ENCODE measurements around the gene SUGP2. TPM values are rescaled to one million over a fixed set of nuclear protein-coding genes. Genes with fewer than 3 reads are reported as not detected.

The SUGP2 gene
- total and polyA plus RNA-seq, 2 of the 13 experiments (the other 11 are each of a cell fraction or from before 2014, with no cell fraction given), result 40.6 to 57.7 TPM

DNA sequence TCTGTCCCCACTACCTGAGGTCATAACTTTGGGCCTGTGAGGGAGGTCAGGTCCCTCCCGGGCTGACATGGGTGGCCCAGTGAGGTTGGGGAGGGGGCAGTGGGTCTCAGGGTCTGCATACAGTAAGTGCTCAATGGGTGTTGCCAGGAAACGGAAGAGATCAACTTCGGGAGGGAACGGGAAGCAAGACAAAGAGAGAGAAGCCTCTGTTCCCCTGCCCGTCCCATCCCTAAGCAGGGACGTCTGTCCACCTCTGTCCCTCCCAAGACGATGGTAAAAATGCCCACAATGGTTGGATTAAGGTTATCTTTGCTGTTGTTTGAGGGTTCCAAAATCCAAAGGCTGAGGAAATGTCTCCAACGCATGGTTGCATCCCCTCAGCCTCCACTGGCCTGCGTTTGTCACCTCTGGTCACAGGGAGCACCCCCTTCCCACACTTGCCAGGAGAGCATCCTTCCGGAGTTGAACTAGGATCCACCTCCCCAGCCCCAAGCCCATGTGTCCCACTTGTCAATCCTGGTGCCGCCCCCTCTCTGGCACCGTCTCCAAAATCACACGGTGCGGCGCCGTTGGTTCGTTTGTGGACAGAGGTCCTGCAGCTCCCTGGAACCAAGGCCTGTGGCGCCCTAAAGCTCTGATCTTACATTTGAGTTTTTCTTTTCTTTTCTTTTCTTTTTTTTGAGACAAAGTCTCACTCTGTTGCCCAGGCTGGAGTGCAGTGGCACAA, 91.5 kb downstream of the SUGP2 start:
- H3K4me3 ChIP-seq (replicated peaks in 1 of 3; ENCODE audit: insufficient read depth in 1 of 3, low read depth in 2 of 3, low read length in 3 of 3), result peak overlapping the region in 1 of 3 experiments; percentile 52; a peak in 1 of 6 replicates
- TF ChIP-seq RAD21 (CRISPR knock-in tag; IDR thresholded peaks at IDR 0.05) (0 out of 2 replicates have a peak, but pooled peaks have one; percentile 15), MAFK (conservative IDR thresholded peaks at IDR 0.05 in 1 of 2, IDR thresholded peaks at IDR 0.05 in 1 of 2; ENCODE audit: low read length in 2 of 2) (no peak), ZNF329 (CRISPR knock-in tag; IDR thresholded peaks at IDR 0.05; ENCODE audit: low read depth) (0 out of 2 replicates have a peak, but pooled peaks have one; percentile 15), ZSCAN25 (CRISPR knock-in tag; IDR thresholded peaks at IDR 0.05) (0 out of 2 replicates have a peak, but pooled peaks have one; percentile 24), TGIF2 (CRISPR knock-in tag; IDR thresholded peaks at IDR 0.05) (0 out of 2 replicates have a peak, but pooled peaks have one; percentile 27), ZNF354B (CRISPR knock-in tag; IDR thresholded peaks at IDR 0.05) (0 out of 2 replicates have a peak, but pooled peaks have one; percentile 33)
- TF ChIP-seq, protein P1, sequence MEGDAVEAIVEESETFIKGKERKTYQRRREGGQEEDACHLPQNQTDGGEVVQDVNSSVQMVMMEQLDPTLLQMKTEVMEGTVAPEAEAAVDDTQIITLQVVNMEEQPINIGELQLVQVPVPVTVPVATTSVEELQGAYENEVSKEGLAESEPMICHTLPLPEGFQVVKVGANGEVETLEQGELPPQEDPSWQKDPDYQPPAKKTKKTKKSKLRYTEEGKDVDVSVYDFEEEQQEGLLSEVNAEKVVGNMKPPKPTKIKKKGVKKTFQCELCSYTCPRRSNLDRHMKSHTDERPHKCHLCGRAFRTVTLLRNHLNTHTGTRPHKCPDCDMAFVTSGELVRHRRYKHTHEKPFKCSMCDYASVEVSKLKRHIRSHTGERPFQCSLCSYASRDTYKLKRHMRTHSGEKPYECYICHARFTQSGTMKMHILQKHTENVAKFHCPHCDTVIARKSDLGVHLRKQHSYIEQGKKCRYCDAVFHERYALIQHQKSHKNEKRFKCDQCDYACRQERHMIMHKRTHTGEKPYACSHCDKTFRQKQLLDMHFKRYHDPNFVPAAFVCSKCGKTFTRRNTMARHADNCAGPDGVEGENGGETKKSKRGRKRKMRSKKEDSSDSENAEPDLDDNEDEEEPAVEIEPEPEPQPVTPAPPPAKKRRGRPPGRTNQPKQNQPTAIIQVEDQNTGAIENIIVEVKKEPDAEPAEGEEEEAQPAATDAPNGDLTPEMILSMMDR (CRISPR knock-in tag; IDR thresholded peaks at IDR 0.05), result peak; percentile 70
- TF ChIP-seq, protein P2, sequence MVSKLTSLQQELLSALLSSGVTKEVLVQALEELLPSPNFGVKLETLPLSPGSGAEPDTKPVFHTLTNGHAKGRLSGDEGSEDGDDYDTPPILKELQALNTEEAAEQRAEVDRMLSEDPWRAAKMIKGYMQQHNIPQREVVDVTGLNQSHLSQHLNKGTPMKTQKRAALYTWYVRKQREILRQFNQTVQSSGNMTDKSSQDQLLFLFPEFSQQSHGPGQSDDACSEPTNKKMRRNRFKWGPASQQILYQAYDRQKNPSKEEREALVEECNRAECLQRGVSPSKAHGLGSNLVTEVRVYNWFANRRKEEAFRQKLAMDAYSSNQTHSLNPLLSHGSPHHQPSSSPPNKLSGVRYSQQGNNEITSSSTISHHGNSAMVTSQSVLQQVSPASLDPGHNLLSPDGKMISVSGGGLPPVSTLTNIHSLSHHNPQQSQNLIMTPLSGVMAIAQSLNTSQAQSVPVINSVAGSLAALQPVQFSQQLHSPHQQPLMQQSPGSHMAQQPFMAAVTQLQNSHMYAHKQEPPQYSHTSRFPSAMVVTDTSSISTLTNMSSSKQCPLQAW (CRISPR knock-in tag; IDR thresholded peaks at IDR 0.05), result no peak
- TF ChIP-seq, protein P3, sequence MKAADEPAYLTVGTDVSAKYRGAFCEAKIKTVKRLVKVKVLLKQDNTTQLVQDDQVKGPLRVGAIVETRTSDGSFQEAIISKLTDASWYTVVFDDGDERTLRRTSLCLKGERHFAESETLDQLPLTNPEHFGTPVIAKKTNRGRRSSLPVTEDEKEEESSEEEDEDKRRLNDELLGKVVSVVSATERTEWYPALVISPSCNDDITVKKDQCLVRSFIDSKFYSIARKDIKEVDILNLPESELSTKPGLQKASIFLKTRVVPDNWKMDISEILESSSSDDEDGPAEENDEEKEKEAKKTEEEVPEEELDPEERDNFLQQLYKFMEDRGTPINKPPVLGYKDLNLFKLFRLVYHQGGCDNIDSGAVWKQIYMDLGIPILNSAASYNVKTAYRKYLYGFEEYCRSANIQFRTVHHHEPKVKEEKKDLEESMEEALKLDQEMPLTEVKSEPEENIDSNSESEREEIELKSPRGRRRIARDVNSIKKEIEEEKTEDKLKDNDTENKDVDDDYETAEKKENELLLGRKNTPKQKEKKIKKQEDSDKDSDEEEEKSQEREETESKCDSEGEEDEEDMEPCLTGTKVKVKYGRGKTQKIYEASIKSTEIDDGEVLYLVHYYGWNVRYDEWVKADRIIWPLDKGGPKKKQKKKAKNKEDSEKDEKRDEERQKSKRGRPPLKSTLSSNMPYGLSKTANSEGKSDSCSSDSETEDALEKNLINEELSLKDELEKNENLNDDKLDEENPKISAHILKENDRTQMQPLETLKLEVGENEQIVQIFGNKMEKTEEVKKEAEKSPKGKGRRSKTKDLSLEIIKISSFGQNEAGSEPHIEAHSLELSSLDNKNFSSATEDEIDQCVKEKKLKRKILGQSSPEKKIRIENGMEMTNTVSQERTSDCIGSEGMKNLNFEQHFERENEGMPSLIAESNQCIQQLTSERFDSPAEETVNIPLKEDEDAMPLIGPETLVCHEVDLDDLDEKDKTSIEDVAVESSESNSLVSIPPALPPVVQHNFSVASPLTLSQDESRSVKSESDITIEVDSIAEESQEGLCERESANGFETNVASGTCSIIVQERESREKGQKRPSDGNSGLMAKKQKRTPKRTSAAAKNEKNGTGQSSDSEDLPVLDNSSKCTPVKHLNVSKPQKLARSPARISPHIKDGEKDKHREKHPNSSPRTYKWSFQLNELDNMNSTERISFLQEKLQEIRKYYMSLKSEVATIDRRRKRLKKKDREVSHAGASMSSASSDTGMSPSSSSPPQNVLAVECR (CRISPR knock-in tag; IDR thresholded peaks at IDR 0.05; ENCODE audit: borderline replicate concordance), result peak; percentile 27; the same call in 1 of the 2 replicates
- TF ChIP-seq, protein P4, sequence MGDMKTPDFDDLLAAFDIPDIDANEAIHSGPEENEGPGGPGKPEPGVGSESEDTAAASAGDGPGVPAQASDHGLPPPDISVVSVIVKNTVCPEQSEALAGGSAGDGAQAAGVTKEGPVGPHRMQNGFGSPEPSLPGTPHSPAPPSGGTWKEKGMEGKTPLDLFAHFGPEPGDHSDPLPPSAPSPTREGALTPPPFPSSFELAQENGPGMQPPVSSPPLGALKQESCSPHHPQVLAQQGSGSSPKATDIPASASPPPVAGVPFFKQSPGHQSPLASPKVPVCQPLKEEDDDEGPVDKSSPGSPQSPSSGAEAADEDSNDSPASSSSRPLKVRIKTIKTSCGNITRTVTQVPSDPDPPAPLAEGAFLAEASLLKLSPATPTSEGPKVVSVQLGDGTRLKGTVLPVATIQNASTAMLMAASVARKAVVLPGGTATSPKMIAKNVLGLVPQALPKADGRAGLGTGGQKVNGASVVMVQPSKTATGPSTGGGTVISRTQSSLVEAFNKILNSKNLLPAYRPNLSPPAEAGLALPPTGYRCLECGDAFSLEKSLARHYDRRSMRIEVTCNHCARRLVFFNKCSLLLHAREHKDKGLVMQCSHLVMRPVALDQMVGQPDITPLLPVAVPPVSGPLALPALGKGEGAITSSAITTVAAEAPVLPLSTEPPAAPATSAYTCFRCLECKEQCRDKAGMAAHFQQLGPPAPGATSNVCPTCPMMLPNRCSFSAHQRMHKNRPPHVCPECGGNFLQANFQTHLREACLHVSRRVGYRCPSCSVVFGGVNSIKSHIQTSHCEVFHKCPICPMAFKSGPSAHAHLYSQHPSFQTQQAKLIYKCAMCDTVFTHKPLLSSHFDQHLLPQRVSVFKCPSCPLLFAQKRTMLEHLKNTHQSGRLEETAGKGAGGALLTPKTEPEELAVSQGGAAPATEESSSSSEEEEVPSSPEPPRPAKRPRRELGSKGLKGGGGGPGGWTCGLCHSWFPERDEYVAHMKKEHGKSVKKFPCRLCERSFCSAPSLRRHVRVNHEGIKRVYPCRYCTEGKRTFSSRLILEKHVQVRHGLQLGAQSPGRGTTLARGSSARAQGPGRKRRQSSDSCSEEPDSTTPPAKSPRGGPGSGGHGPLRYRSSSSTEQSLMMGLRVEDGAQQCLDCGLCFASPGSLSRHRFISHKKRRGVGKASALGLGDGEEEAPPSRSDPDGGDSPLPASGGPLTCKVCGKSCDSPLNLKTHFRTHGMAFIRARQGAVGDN (CRISPR knock-in tag; IDR thresholded peaks at IDR 0.05), result peak; percentile 39

More for the DNA sequence above, 91.5 kb downstream of the SUGP2 start:
- Histone ChIP-seq H3K27me3 (ENCODE audit: control insufficient read depth in 1 of 2, insufficient read depth in 2 of 2, low read length in 2 of 2) (no peaks in the 10 kb centered on the region), H3K9me3 (ENCODE audit: low read length) (no peaks in the 10 kb centered on the region), H3K4me2 (ENCODE audit: low read depth, low read length) (peak overlapping the region; percentile 80), H2AFZ (ENCODE audit: low read length) (no peak overlapping the region), H3K4me1 (ENCODE audit: insufficient read depth, low read length) (peaks cover 52% of the 10 kb centered on the region), H3K27ac (ENCODE audit: extremely low read length, insufficient read depth, low read length) (no peak overlapping the region), H3K36me3 (replicated peaks in 1 of 2; ENCODE audit: control insufficient read depth in 1 of 2, insufficient read depth in 2 of 2, low read length in 2 of 2) (peaks cover 0 to 1% of the 10 kb centered on the region in 2 experiments; a peak in 1 of 5 replicates), H4K20me1 (ENCODE audit: insufficient read depth, low read length) (no peaks in the 10 kb centered on the region), H3K9ac (ENCODE audit: insufficient read depth, low read depth, low read length) (no peak overlapping the region), H3K79me2 (ENCODE audit: insufficient read depth, low read length) (no peaks in the 10 kb centered on the region)
- WGBS (ENCODE audit: low lambda C conversion rate), result 22% methylated on average over 18 of the region's 18 CpGs
- in situ Hi-C loops (cut with HindIII; ENCODE audit: extremely low pct_ligation_motif_present, low pct_unique_long_range_greater_than_20kb) (loop anchor here (5.0 kb wide), 1 partner anchor 46 kb away; no protein-coding TSS in a partner anchor), intact Hi-C loops (cut with micrococcal nuclease; ENCODE audit: unreplicated experiment) (loop anchor here (1.0 to 2.0 kb wide), 2 partner anchors 19 to 45 kb away; no protein-coding TSS in a partner anchor)
- ChIA-PET CTCF (ENCODE audit: low intra/inter-chr PET ratio, low total read pairs) (interaction anchor here (2.7 kb wide), 1 partner anchor 45 kb away, joined by 13 read pairs; no protein-coding TSS in a partner anchor), POLR2A (no interaction called here)
- no TSS peak for BruUV-seq (replicated peaks)
- DNase-seq (ENCODE audit: low spot score), result peak; percentile 27
- FAIRE-seq, result no peak
- ATAC-seq, result peak; percentile 45
